Measurements from ENCODE around the gene RNF186. TPM values are rescaled to one million over a fixed set of nuclear protein-coding genes. Genes with fewer than 3 reads are reported as not detected.
A peak's percentile ranks its signal among the peaks of the same experiment; 100 is the strongest.

RNF186 gene
- total and polyA plus RNA-seq, 4 donors: not detected

GRCh38 chr1:19813643-19813960, 1.5 kb downstream of the RNF186 start:
- TF ChIP-seq CTCF (IDR thresholded peaks at IDR 0.05; ENCODE audit: control extremely low read depth, extremely low read depth): no peak
- Histone ChIP-seq H3K9me3 (ENCODE audit: control insufficient read depth in 4 of 4, insufficient read depth in 3 of 4, low read length in 3 of 4) (no peaks in the 10 kb centered on the region), H3K27ac (ENCODE audit: low read depth in 1 of 2, low read length in 1 of 2) (no peak overlapping the region), H3K36me3 (ENCODE audit: control insufficient read depth in 4 of 4, insufficient read depth in 4 of 4, low read length in 4 of 4) (no peaks in the 10 kb centered on the region), H3K27me3 (ENCODE audit: control insufficient read depth in 3 of 3, insufficient read depth in 3 of 3, low read length in 2 of 3) (no peaks in the 10 kb centered on the region), H3K9ac (ENCODE audit: insufficient read depth in 1 of 2, low read length in 2 of 2) (no peak overlapping the region), H3K4me3 (no peak overlapping the region), H3K4me1 (ENCODE audit: control insufficient read depth in 5 of 5, insufficient read depth in 5 of 5, low read length in 5 of 5) (peaks cover 0 to 6% (median 3%) of the 10 kb centered on the region in 5 donors)
- WGBS, 2 donors: 92 to 96% methylated on average over 4 of the region's 4 CpGs
- DNase-seq: no peak
- no peak for ATAC-seq (ENCODE audit: insufficient read depth, low FRiP score)

- peaks cover 0 to 6% (median 3%) of the 10 kb centered on the region in 5 donors for H3K4me1 ChIP-seq (ENCODE audit: control insufficient read depth in 5 of 5, insufficient read depth in 5 of 5, low read length in 5 of 5)
Observed at GRCh38 chr1:19812875-19813642, 2.0 kb downstream of the RNF186 start.

GRCh38 chr1:19811206-19811851, 3.8 kb downstream of the RNF186 start:
- no peak for DNase-seq

More at GRCh38 chr1:19812875-19813642, 2.0 kb downstream of the RNF186 start:
- Histone ChIP-seq H3K36me3 (ENCODE audit: control insufficient read depth in 4 of 4, insufficient read depth in 4 of 4, low read length in 4 of 4) (no peaks in the 10 kb centered on the region), H3K27me3 (ENCODE audit: control insufficient read depth in 3 of 3, insufficient read depth in 3 of 3, low read length in 2 of 3) (no peaks in the 10 kb centered on the region), H3K9ac (ENCODE audit: insufficient read depth in 1 of 2, low read length in 2 of 2) (no peak overlapping the region), H3K27ac (ENCODE audit: low read depth in 1 of 2, low read length in 1 of 2) (no peak overlapping the region), H3K4me3 (no peak overlapping the region), H3K9me3 (ENCODE audit: control insufficient read depth in 4 of 4, insufficient read depth in 3 of 4, low read length in 3 of 4) (no peaks in the 10 kb centered on the region)
- no peak for TF ChIP-seq CTCF (IDR thresholded peaks at IDR 0.05; ENCODE audit: control extremely low read depth, extremely low read depth)
- WGBS, 2 donors: 77% methylated on average over 15 of the region's 15 CpGs
- ATAC-seq (ENCODE audit: insufficient read depth, low FRiP score) (no peak), DNase-seq (no peak)

More at GRCh38 chr1:19811206-19811851, 3.8 kb downstream of the RNF186 start:
- ATAC-seq (ENCODE audit: insufficient read depth, low FRiP score): peak; percentile 47
- H3K4me3 ChIP-seq: no peak overlapping the region
- WGBS, 2 donors: 59 to 66% methylated on average over 5 of the region's 5 CpGs
- H3K27me3 ChIP-seq (ENCODE audit: control insufficient read depth in 3 of 3, insufficient read depth in 3 of 3, low read length in 2 of 3): no peaks in the 10 kb centered on the region
- peaks cover 0 to 6% (median 3%) of the 10 kb centered on the region in 5 donors for H3K4me1 ChIP-seq (ENCODE audit: control insufficient read depth in 5 of 5, insufficient read depth in 5 of 5, low read length in 5 of 5)
- H3K27ac ChIP-seq (ENCODE audit: low read depth in 1 of 2, low read length in 1 of 2): no peak overlapping the region
- no peaks in the 10 kb centered on the region for H3K9me3 ChIP-seq (ENCODE audit: control insufficient read depth in 4 of 4, insufficient read depth in 3 of 4, low read length in 3 of 4)
- no peak overlapping the region for H3K9ac ChIP-seq (ENCODE audit: insufficient read depth in 1 of 2, low read length in 2 of 2)
- TF ChIP-seq CTCF (IDR thresholded peaks at IDR 0.05; ENCODE audit: control extremely low read depth, extremely low read depth): peak; percentile 34
- no peaks in the 10 kb centered on the region for H3K36me3 ChIP-seq (ENCODE audit: control insufficient read depth in 4 of 4, insufficient read depth in 4 of 4, low read length in 4 of 4)
